Body of pancreas (tissue), 4 donors: ENCODE measurements around the gene DNAH1. TPM values are rescaled to one million over a fixed set of nuclear protein-coding genes. Genes with fewer than 3 reads are reported as not detected.

ENCODE experiments used
- ATAC-seq: fragments of 150-250 bp; one replicate; pipeline ENCODE4 v1.9.1; 2016
- DNase-seq, 4 donors: peaks; one replicate each; pipeline ENCODE4 v3.0.0-alpha.2; 2019
- H3K27ac ChIP-seq, 4 donors: fragments of 200-600 bp; sonication (generic); 1 replicate in 3 of 4; 2 replicates in 1 of 4; pipeline versions ENCODE4 v1.5.1 to v1.6.1; 2016 to 2019; ENCODE audit warnings: mild to moderate bottlenecking in 1 of 4, mixed read lengths in 1 of 4, moderate library complexity in 1 of 4
- H3K27me3 ChIP-seq, 2 donors: fragments of 200-600 bp; sonication (generic); one replicate each; pipeline ENCODE4 v1.6.0; 2016; ENCODE audit warnings: mild to moderate bottlenecking in 1 of 2
- H3K36me3 ChIP-seq, 2 donors: fragments of 200-600 bp; sonication (generic); replicated peaks in 1 of 2; 2 replicates each; pipeline ENCODE4 v1.5.1; 2016; ENCODE audit warnings: low read depth in 2 of 2; ENCODE audit not compliant: insufficient read depth in 1 of 2
- H3K4me1 ChIP-seq: fragments of 200-600 bp; sonication (generic); one replicate; pipeline ENCODE4 v1.6.0; 2016
- H3K4me3 ChIP-seq, 2 donors: fragments of 200-600 bp; sonication (generic); 1 replicate in 1 of 2; 2 replicates in 1 of 2; pipeline ENCODE4 v1.5.1; 2016 to 2019
- H3K9me3 ChIP-seq, 3 donors: fragments of 200-600 bp; sonication (generic); 1 replicate in 2 of 3; 2 replicates in 1 of 3; pipeline ENCODE4 v1.5.1; 2016
- CTCF ChIP-seq, 7 experiments: fragments of 450-650 bp in 4 of 7; fragments of 200-600 bp in 3 of 7; sonication (generic) in 3 of 7; IDR thresholded peaks; one replicate each; pipeline ENCODE4 v1.5.1; 2016 to 2019; ENCODE audit warnings: antibody characterized with exemption in 7 of 7
- POLR2A ChIP-seq, 3 donors: fragments of 450-650 bp; IDR thresholded peaks; one replicate each; pipeline ENCODE4 v1.6.1; 2016; ENCODE audit warnings: antibody characterized with exemption in 3 of 3, mild to moderate bottlenecking in 2 of 3
- WGBS, 2 donors: methylation state at CpG; one replicate each; pipeline ENCODE4 v1.1.5; 2017; 5-methylcytosine and 5-hydroxymethylcytosine counted together
- intact Hi-C: fragments of 100-400 bp; cut with DNase I; formaldehyde crosslinking; loops from one replicate; pipeline ENCODE4 v1.15.1; 2023
- total RNA-seq, 2 donors: library from RNA; depleted of rRNA; stranded (reverse); fragments of >200 nt; gene quantifications; one replicate each; pipeline ENCODE4 v1.1.0, GENCODE V29; 2016

Gene DNAH1
- total RNA-seq, 2 donors from 2014 or later: 6.0 to 14.8 TPM

- no peak for DNase-seq
- WGBS, 2 donors: 89 to 92% methylated on average over 8 to 11 of the region's 11 CpGs
- intact Hi-C loops: loop anchor here (5.0 kb wide), 1 partner anchor 48 kb away; no protein-coding TSS in a partner anchor
These were observed 21.6 kb upstream of the DNAH1 start for GRCh38 chr3:52294320-52295150.

GRCh38 chr3:52295671-52296208 is 20.4 kb upstream of the DNAH1 start:
- Histone ChIP-seq H3K9me3 (no peaks in the 10 kb centered on the region), H3K27ac (no peak overlapping the region), H3K4me3 (no peak overlapping the region), H3K4me1 (peaks cover 45% of the 10 kb centered on the region), H3K27me3 (no peaks in the 10 kb centered on the region), H3K36me3 (peaks cover 0 to 3% of the 10 kb centered on the region in 2 donors)
- intact Hi-C loops: no loop called here
- 86 to 93% methylated on average over 5 of the region's 5 CpGs for WGBS, 2 donors
- no peak for TF ChIP-seq CTCF (IDR thresholded peaks at IDR 0.05)
- no peak for TF ChIP-seq POLR2A (IDR thresholded peaks at IDR 0.05)
- no peak for ATAC-seq
- DNase-seq: no peak

More at GRCh38 chr3:52294320-52295150, 21.6 kb upstream of the DNAH1 start:
- Histone ChIP-seq H3K4me3 (no peak overlapping the region), H3K27ac (no peak overlapping the region), H3K27me3 (no peaks in the 10 kb centered on the region), H3K4me1 (peaks cover 45% of the 10 kb centered on the region), H3K36me3 (peaks cover 0 to 3% of the 10 kb centered on the region in 2 donors), H3K9me3 (no peaks in the 10 kb centered on the region)
- TF ChIP-seq POLR2A (IDR thresholded peaks at IDR 0.05) (no peak), CTCF (IDR thresholded peaks at IDR 0.05) (no peak)
- no peak for ATAC-seq

DNA sequence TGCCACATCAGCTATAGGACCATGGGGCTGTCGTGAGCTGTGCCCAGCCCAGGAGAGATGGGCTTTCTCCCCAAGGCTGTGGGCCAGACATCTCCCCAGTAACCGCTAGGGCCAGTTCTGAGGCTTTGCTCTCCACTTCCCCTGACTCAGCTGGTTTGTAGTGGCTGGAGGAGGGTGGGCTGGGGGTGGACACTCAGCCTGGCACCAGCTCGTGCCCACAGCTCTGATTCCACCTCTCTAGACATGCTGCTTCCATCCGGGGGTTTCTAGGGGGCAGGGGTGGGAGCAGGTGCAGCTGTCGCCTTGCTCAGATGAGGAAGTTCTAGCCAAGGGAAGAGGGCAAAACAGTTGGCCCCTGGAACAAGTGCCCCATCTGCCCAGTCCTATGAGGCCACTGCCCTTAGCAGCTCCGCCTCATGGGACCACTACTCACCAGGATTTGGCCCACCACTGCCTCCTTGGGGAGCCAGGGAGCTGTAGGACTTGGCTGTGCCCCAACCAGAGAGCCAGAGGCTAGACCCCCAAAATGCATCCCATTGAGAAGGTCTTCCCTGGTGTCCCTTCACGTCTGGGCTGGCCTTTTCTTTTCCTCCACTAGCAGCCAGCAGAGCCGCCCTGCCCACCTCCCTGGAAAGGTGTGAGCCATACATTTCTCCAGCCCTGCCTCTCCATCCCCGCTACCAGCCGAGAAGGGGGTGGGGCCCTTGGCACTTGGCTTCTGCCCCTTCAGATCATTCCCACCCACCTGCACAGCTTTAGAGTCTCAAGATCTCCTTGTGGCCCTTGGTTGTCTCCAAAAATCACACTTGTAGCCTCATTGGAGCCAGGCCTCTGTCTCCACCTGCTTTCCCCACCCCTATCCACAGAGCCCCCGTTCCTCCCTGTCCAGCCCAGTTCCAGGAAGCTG is 18.6 kb upstream of the DNAH1 start:
- Histone ChIP-seq H3K4me3 (no peak overlapping the region), H3K9me3 (no peaks in the 10 kb centered on the region), H3K4me1 (peaks cover 36% of the 10 kb centered on the region), H3K27ac (no peak overlapping the region), H3K36me3 (no peaks in the 10 kb centered on the region), H3K27me3 (no peaks in the 10 kb centered on the region)
- TF ChIP-seq CTCF (IDR thresholded peaks at IDR 0.05): no peak
- no peak for TF ChIP-seq POLR2A (IDR thresholded peaks at IDR 0.05)
- ATAC-seq (no peak), DNase-seq (no peak)
- intact Hi-C loops: no loop called here
- WGBS, 2 donors: 63 to 68% methylated on average over 7 to 11 of the region's 11 CpGs

DNA sequence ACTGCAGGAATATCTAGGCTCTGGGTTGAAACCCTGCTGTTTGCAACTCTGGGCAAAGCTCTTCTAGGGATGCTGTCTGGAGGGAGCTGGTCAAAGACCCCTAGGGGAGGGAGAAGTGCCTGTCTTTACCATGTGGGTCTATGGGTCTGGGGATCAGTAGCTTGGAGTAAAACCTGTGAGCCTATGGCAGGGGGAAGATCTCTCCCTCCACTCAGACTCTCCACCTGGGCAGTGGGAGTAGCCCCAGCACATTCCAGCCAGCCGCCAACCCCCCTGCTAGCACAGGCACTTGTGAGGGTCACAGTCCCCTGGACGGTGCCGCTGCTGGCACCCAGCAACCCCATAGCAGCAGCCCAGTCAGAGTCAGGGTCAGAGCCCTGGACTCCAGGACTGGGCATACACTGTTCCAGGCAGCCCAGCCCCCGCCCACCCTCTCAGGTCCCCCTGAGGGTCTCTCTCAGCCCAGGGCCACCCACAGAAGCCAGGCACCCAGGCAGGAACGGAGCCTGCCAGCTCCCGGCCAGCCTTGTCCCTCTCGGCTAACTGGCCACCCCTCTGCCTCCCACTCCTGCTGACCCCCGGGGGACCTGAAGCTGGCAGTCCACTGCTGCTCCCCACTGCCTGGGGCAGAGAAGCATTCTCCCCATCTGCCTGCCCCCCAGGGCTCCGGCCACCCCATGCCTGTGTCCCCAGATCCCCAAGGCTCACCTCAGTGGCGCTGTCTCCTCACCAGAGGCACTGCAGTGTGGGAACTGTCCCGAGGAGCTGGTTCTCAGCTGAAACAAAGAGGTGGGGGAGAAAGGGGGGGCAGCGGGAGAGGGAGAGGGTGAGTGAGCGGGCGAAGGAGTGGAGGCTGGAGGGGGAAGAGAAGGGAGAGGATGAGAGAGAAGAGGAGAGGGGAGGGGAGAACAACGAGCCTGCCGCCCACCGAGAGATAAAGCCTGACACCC is 17.7 kb upstream of the DNAH1 start:
- intact Hi-C loops: no loop called here

More for the DNA sequence above, 17.7 kb upstream of the DNAH1 start:
- ATAC-seq: no peak
- 18 to 20% methylated on average over 10 to 16 of the region's 17 CpGs for WGBS, 2 donors
- H3K36me3 ChIP-seq: no peaks in the 10 kb centered on the region
- peak in 3 of 4 donors; percentile 30 to 43 (median 41) for DNase-seq
- H3K9me3 ChIP-seq: no peaks in the 10 kb centered on the region
- peak in 2 of 3 donors; percentile 41 to 43 for TF ChIP-seq POLR2A (IDR thresholded peaks at IDR 0.05)
- peak in 1 of 7 experiments; percentile 15 for TF ChIP-seq CTCF (IDR thresholded peaks at IDR 0.05)
- H3K4me1 ChIP-seq: peaks cover 36% of the 10 kb centered on the region
- peak overlapping the region in 3 of 4 donors; percentile 68 to 72 (median 71) for H3K27ac ChIP-seq
- no peak overlapping the region for H3K4me3 ChIP-seq
- H3K27me3 ChIP-seq: no peaks in the 10 kb centered on the region
